Activated naive CD8-positive, alpha-beta T cell treated with anti-CD3 and anti-CD28 coated beads, Interleukin-2, amount 50 U/mL, for 16 hours (primary cell): ENCODE data around the gene TBX5.

ENCODE experiments used
- DNase-seq: peaks from one replicate; pipeline ENCODE4 v3.0.0-alpha.2; 2020; ENCODE audit warnings: low read depth, low spot score

The TBX5 gene

GRCh38 chr12:114320968-114321367, 85.0 kb downstream of the TBX5 start:
- no peak for DNase-seq

GRCh38 chr12:114320101-114320500, 85.8 kb downstream of the TBX5 start:
- no peak for DNase-seq

GRCh38 chr12:114319422-114319821, 86.5 kb downstream of the TBX5 start:
- DNase-seq, result no peak

- no peak for DNase-seq
Measured at GRCh38 chr12:114318984-114319383, 87.0 kb downstream of the TBX5 start.

GRCh38 chr12:114316076-114316475, 89.9 kb downstream of the TBX5 start:
- no peak for DNase-seq

- no peak for DNase-seq
Measured at GRCh38 chr12:114314974-114315720, 90.8 kb downstream of the TBX5 start.

- DNase-seq, result no peak
Measured at GRCh38 chr12:114314403-114314802, 91.5 kb downstream of the TBX5 start.

GRCh38 chr12:114313910-114314309, 92.0 kb downstream of the TBX5 start:
- no peak for DNase-seq

- no peak for DNase-seq
Measured at GRCh38 chr12:114311974-114312373, 94.0 kb downstream of the TBX5 start.

- no peak for DNase-seq
Measured at GRCh38 chr12:114306646-114307045, 99.3 kb downstream of the TBX5 start.

- no peak for DNase-seq
Measured at GRCh38 chr12:114305446-114305845, 100.5 kb downstream of the TBX5 start.
